Nephron progenitor cell (in vitro differentiated cells): ENCODE data around the gene ETF1.

Experiments used
- DNase-seq: peaks from one replicate; pipeline ENCODE4 v3.0.0; 2021
- H3K27ac Mint-ChIP-seq: 2 replicates; pipeline ENCODE4 v1.8.0; 2021; ENCODE audit warnings: mild to moderate bottlenecking, moderate library complexity, mixed read lengths
- H3K27me3 Mint-ChIP-seq: 2 replicates; pipeline ENCODE4 v1.8.0; 2021; ENCODE audit warnings: mild to moderate bottlenecking, low read depth, mixed read lengths; ENCODE audit not compliant: poor library complexity
- H3K36me3 Mint-ChIP-seq: 2 replicates; pipeline ENCODE4 v1.8.0; 2021; ENCODE audit warnings: low read depth, mixed read lengths
- H3K4me1 Mint-ChIP-seq: 2 replicates; pipeline ENCODE4 v1.8.0; 2021; ENCODE audit warnings: mixed read lengths
- H3K4me3 Mint-ChIP-seq: 2 replicates; pipeline ENCODE4 v1.8.0; 2021; ENCODE audit warnings: mild to moderate bottlenecking, moderate library complexity, mixed read lengths
- H3K9me3 Mint-ChIP-seq: 2 replicates; pipeline ENCODE4 v1.8.0; 2021; ENCODE audit warnings: mild to moderate bottlenecking, moderate library complexity, mixed read lengths
- TF ChIP-seq, protein P1 (sequence below): fragments of 200-600 bp; sonication (generic); IDR thresholded peaks from 2 replicates; pipeline ENCODE4 v1.5.0; 2021; ENCODE audit warnings: antibody characterized with exemption

ETF1 gene

GRCh38 chr5:138467711-138468132 is 75.3 kb downstream of the ETF1 start:
- H3K4me1 Mint-ChIP-seq: peaks cover 39% of the 10 kb centered on the region
- TF ChIP-seq, protein P1, sequence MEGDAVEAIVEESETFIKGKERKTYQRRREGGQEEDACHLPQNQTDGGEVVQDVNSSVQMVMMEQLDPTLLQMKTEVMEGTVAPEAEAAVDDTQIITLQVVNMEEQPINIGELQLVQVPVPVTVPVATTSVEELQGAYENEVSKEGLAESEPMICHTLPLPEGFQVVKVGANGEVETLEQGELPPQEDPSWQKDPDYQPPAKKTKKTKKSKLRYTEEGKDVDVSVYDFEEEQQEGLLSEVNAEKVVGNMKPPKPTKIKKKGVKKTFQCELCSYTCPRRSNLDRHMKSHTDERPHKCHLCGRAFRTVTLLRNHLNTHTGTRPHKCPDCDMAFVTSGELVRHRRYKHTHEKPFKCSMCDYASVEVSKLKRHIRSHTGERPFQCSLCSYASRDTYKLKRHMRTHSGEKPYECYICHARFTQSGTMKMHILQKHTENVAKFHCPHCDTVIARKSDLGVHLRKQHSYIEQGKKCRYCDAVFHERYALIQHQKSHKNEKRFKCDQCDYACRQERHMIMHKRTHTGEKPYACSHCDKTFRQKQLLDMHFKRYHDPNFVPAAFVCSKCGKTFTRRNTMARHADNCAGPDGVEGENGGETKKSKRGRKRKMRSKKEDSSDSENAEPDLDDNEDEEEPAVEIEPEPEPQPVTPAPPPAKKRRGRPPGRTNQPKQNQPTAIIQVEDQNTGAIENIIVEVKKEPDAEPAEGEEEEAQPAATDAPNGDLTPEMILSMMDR: no peak
- H3K36me3 Mint-ChIP-seq: peaks cover 24% of the 10 kb centered on the region
- no peaks in the 10 kb centered on the region for H3K9me3 Mint-ChIP-seq
- H3K4me3 Mint-ChIP-seq: peak overlapping the region; percentile 86
- peaks cover 28% of the 10 kb centered on the region for H3K27me3 Mint-ChIP-seq
- DNase-seq: no peak
- no peak overlapping the region for H3K27ac Mint-ChIP-seq

DNA sequence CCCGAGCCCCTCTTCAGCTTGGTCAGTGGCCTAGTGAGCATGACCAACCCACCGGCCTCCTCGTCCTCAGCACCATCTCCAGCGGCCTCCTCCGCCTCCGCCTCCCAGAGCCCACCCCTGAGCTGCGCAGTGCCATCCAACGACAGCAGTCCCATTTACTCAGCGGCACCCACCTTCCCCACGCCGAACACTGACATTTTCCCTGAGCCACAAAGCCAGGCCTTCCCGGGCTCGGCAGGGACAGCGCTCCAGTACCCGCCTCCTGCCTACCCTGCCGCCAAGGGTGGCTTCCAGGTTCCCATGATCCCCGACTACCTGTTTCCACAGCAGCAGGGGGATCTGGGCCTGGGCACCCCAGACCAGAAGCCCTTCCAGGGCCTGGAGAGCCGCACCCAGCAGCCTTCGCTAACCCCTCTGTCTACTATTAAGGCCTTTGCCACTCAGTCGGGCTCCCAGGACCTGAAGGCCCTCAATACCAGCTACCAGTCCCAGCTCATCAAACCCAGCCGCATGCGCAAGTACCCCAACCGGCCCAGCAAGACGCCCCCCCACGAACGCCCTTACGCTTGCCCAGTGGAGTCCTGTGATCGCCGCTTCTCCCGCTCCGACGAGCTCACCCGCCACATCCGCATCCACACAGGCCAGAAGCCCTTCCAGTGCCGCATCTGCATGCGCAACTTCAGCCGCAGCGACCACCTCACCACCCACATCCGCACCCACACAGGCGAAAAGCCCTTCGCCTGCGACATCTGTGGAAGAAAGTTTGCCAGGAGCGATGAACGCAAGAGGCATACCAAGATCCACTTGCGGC is 75.9 kb downstream of the ETF1 start:
- Mint-ChIP-seq H3K4me1 (peaks cover 35% of the 10 kb centered on the region), H3K9me3 (no peaks in the 10 kb centered on the region), H3K4me3 (peak overlapping the region; percentile 86), H3K36me3 (peaks cover 24% of the 10 kb centered on the region), H3K27me3 (peaks cover 28% of the 10 kb centered on the region), H3K27ac (no peak overlapping the region)
- TF ChIP-seq, protein P1: no peak
- DNase-seq: no peak

DNA sequence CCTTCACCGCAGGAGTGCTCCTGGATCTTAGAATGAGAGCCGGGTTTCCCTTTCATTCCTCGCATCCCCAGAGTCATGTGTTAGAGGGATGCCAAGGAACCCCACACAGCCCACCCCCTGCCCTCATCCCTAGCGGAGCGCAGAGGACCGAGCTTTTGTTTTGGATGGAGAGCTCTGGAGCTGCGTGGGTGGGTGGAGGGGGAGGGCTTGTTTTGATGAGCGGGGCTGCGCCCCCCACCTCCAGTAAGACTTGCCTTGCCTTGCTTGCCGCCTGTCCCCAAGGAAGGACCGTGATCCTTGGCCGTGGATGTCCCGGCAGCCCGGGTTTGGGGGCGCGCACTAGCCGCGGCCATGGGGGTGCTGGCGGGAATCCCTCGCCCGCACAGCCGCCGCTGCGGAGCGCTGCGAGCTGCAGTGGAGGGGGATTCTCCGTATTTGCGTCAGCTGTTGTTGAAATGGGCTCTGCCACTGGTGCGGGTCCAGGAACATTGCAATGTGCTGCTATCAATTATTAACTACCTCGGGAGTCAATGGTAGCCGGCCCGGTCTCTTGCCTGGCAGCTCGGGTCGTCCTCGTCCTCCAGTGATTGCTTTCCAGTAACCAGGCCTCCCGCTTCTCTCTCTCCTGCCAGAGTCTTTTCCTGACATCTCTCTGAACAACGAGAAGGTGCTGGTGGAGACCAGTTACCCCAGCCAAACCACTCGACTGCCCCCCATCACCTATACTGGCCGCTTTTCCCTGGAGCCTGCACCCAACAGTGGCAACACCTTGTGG is 76.7 kb downstream of the ETF1 start:
- Mint-ChIP-seq H3K27ac (no peak overlapping the region), H3K4me3 (peak overlapping the region; percentile 86), H3K9me3 (no peaks in the 10 kb centered on the region), H3K36me3 (peaks cover 24% of the 10 kb centered on the region), H3K4me1 (peaks cover 40% of the 10 kb centered on the region), H3K27me3 (peaks cover 28% of the 10 kb centered on the region)
- peak; percentile 41 for DNase-seq
- TF ChIP-seq, protein P1: no peak

GRCh38 chr5:138465261-138466124 is 77.5 kb downstream of the ETF1 start, which contains the start of gene EGR1:
Gene EGR1, plus strand, starts transcription at chr5:138465479. Its CDS starts 283 bp downstream, at chr5:138465762.
- Mint-ChIP-seq H3K27me3 (peaks cover 28% of the 10 kb centered on the region), H3K9me3 (no peaks in the 10 kb centered on the region), H3K4me1 (peaks cover 48% of the 10 kb centered on the region), H3K4me3 (peak within 1 kb of the TSS; percentile 86), H3K27ac (peak within 1 kb of the TSS; percentile 92), H3K36me3 (peaks cover 24% of the 10 kb centered on the region)
- TF ChIP-seq, protein P1: no peak
- DNase-seq: peak; percentile 95

- TF ChIP-seq, protein P1: peak; percentile 32
- H3K36me3 Mint-ChIP-seq: peaks cover 24% of the 10 kb centered on the region
- peaks cover 24% of the 10 kb centered on the region for H3K27me3 Mint-ChIP-seq
- H3K27ac Mint-ChIP-seq: peak overlapping the region; percentile 92
- peak overlapping the region; percentile 84 for H3K4me3 Mint-ChIP-seq
- H3K9me3 Mint-ChIP-seq: no peaks in the 10 kb centered on the region
- DNase-seq: peak; percentile 94
- H3K4me1 Mint-ChIP-seq: peaks cover 51% of the 10 kb centered on the region
Observed at GRCh38 chr5:138464388-138465260, 78.4 kb downstream of the ETF1 start.
